Lung (tissue), 12 donors: Measurements from ENCODE around the gene CSNK1A1. TPM values are rescaled to one million over a fixed set of nuclear protein-coding genes. Genes with fewer than 3 reads are reported as not detected.
"Not testable (repeated sequence)": the region's sequence is repeated elsewhere in the genome, so short reads cannot be mapped to it uniquely, and the experiment has no call there.

Experiments used
- ATAC-seq: fragments of 200-7000 bp; cut with Tn5 transposase; one replicate; pipeline ENCODE4 v1.9.1; 2020; ENCODE audit warnings: moderate number of reproducible peaks; ENCODE audit not compliant: insufficient read depth, low FRiP score
- DNase-seq, 3 donors: peaks; one replicate each; pipeline ENCODE4 v3.0.0-alpha.2; 2013 to 2017
- H3K27ac ChIP-seq, 2 donors: one replicate each; pipeline ENCODE4 v1.5.1; 2013; ENCODE audit warnings: mild to moderate bottlenecking in 2 of 2, moderate library complexity in 2 of 2, control low read depth in 1 of 2, inconsistent platforms in 1 of 2, low read depth in 1 of 2, low read length in 1 of 2
- H3K27me3 ChIP-seq, 3 donors: one replicate each; pipeline ENCODE4 v1.5.1; 2013; ENCODE audit warnings: low read length in 2 of 3; ENCODE audit not compliant: control insufficient read depth in 3 of 3, insufficient read depth in 3 of 3
- H3K36me3 ChIP-seq, 4 donors: one replicate each; pipeline ENCODE4 v1.5.1; 2013; ENCODE audit warnings: low read length in 4 of 4, mild to moderate bottlenecking in 1 of 4, moderate library complexity in 1 of 4; ENCODE audit not compliant: control insufficient read depth in 4 of 4, insufficient read depth in 4 of 4
- H3K4me1 ChIP-seq, 5 donors: one replicate each; pipeline ENCODE4 v1.5.1; 2013; ENCODE audit warnings: low read length in 5 of 5, mild to moderate bottlenecking in 2 of 5, moderate library complexity in 1 of 5; ENCODE audit not compliant: control insufficient read depth in 5 of 5, insufficient read depth in 5 of 5
- H3K4me3 ChIP-seq: one replicate; pipeline ENCODE4 v1.5.1; 2013; ENCODE audit warnings: mild to moderate bottlenecking, control low read depth, moderate library complexity
- H3K9ac ChIP-seq, 2 donors: one replicate each; pipeline ENCODE4 v1.5.1; 2013; ENCODE audit warnings: low read length in 2 of 2, control low read depth in 1 of 2; ENCODE audit not compliant: insufficient read depth in 1 of 2
- H3K9me3 ChIP-seq, 4 donors: one replicate each; pipeline ENCODE4 v1.5.1; 2013; ENCODE audit warnings: low read length in 3 of 4, mild to moderate bottlenecking in 1 of 4, moderate library complexity in 1 of 4; ENCODE audit not compliant: control insufficient read depth in 4 of 4, insufficient read depth in 3 of 4
- CTCF ChIP-seq: IDR thresholded peaks from 2 replicates; pipeline ENCODE4 v1.5.1; 2012; ENCODE audit warnings: mild to moderate bottlenecking; ENCODE audit errors: control extremely low read depth, extremely low read depth
- WGBS, 2 donors: extraction: QIAGEN DNeasy Blood & Tissue Kit; methylation state at CpG; one replicate each; pipeline ENCODE4 v1.1.7; 2013; 5-methylcytosine and 5-hydroxymethylcytosine counted together
- polyA plus RNA-seq, 2 donors: library from polyadenylated mRNA; stranded (reverse); fragments of 200-250 nt; gene quantifications; one replicate each; pipeline ENCODE4 v1.2.1, GENCODE V29; 2013
- total RNA-seq, 2 donors: library from RNA; depleted of rRNA in 1 of 2; stranded (reverse); fragments of >200 nt in 1 of 2; gene quantifications; one replicate each; pipeline ENCODE4 v1.2.1, GENCODE V29; 2014 to 2021
- donor health status: control.
- donor health status: control.
- donor health status: Bipolar disorder and iron deficiency.
- donor health status: healthy.
- donor health status: DM: yes; HTN: yes; CAD: no.

CSNK1A1 gene
- total and polyA plus RNA-seq, 4 donors: 48.6 to 299 (median 193) TPM

GRCh38 chr5:149519601-149520000 is 31.6 kb downstream of the CSNK1A1 start:
- H3K27ac ChIP-seq: no peak overlapping the region
- H3K36me3 ChIP-seq: peaks cover 7 to 12% (median 7%) of the 10 kb centered on the region in 4 donors
- DNase-seq (peak in 2 of 3 donors; percentile 37 to 46), ATAC-seq (no peak)
- H3K27me3 ChIP-seq: no peaks in the 10 kb centered on the region
- no peak overlapping the region for H3K4me3 ChIP-seq
- H3K4me1 ChIP-seq: peaks cover 0 to 38% (median 17%) of the 10 kb centered on the region in 5 donors
- H3K9me3 ChIP-seq: no peaks in the 10 kb centered on the region
- H3K9ac ChIP-seq: no peak overlapping the region
- no peak for TF ChIP-seq CTCF

- DNase-seq (peak in 1 of 3 donors; percentile 21), ATAC-seq (no peak)
- Histone ChIP-seq H3K9me3 (no peaks in the 10 kb centered on the region), H3K4me1 (peaks cover 0 to 38% (median 17%) of the 10 kb centered on the region in 5 donors), H3K36me3 (peaks cover 7 to 9% (median 7%) of the 10 kb centered on the region in 4 donors), H3K9ac (no peak overlapping the region), H3K27me3 (no peaks in the 10 kb centered on the region), H3K4me3 (no peak overlapping the region), H3K27ac (no peak overlapping the region)
- no peak for TF ChIP-seq CTCF
- 14 to 17% methylated on average over 3 of the region's 3 CpGs for WGBS, 2 donors
Measured at GRCh38 chr5:149518620-149519019, 32.6 kb downstream of the CSNK1A1 start.

GRCh38 chr5:149517461-149518122 is 33.6 kb downstream of the CSNK1A1 start:
- H3K4me3 ChIP-seq: no peak overlapping the region
- no peaks in the 10 kb centered on the region for H3K9me3 ChIP-seq
- no peak for TF ChIP-seq CTCF
- no peaks in the 10 kb centered on the region for H3K27me3 ChIP-seq
- ATAC-seq: no peak
- peaks cover 0 to 38% (median 17%) of the 10 kb centered on the region in 5 donors for H3K4me1 ChIP-seq
- WGBS, 2 donors: 55 to 63% methylated on average over 5 of the region's 5 CpGs
- H3K27ac ChIP-seq: no peak overlapping the region
- H3K9ac ChIP-seq: no peak overlapping the region
- H3K36me3 ChIP-seq: peaks cover 2 to 10% (median 5%) of the 10 kb centered on the region in 4 donors
- peak in 1 of 3 donors; percentile 19 for DNase-seq

- H3K27me3 ChIP-seq: no peaks in the 10 kb centered on the region
- no peak for TF ChIP-seq CTCF
- H3K4me1 ChIP-seq: peaks cover 0 to 30% (median 11%) of the 10 kb centered on the region in 5 donors
- WGBS, 2 donors: 87 to 91% methylated on average over 1 of the region's 1 CpG
- no peak overlapping the region for H3K4me3 ChIP-seq
- H3K36me3 ChIP-seq: peaks cover 11 to 29% (median 20%) of the 10 kb centered on the region in 4 donors
- no peaks in the 10 kb centered on the region for H3K9me3 ChIP-seq
- ATAC-seq (no peak), DNase-seq (no peak)
- H3K27ac ChIP-seq: no peak overlapping the region
- no peak overlapping the region for H3K9ac ChIP-seq
Measured at GRCh38 chr5:149514512-149514911, 36.7 kb downstream of the CSNK1A1 start.

- 90 to 95% methylated on average over 11 of the region's 11 CpGs for WGBS, 2 donors
- H3K4me3 ChIP-seq, DNase-seq, H3K9me3 ChIP-seq, H3K27ac ChIP-seq, ATAC-seq, H3K27me3 ChIP-seq, H3K9ac ChIP-seq: not testable (repeated sequence)
- Histone ChIP-seq H3K36me3 (peaks cover 16 to 37% (median 28%) of the 10 kb centered on the region in 4 donors), H3K4me1 (peaks cover 0 to 19% (median 7%) of the 10 kb centered on the region in 5 donors)
Measured at GRCh38 chr5:149513372-149513947, 37.8 kb downstream of the CSNK1A1 start.
